ENCODE measurements around the gene EDN1. TPM values are rescaled to one million over a fixed set of nuclear protein-coding genes. Genes with fewer than 3 reads are reported as not detected.

EDN1 gene
- total RNA-seq, 3 donors from 2014 or later (not counting 1 experiment from before 2014, with no cell fraction given), result 0.63 to 1.5 (median 0.71) TPM

DNA sequence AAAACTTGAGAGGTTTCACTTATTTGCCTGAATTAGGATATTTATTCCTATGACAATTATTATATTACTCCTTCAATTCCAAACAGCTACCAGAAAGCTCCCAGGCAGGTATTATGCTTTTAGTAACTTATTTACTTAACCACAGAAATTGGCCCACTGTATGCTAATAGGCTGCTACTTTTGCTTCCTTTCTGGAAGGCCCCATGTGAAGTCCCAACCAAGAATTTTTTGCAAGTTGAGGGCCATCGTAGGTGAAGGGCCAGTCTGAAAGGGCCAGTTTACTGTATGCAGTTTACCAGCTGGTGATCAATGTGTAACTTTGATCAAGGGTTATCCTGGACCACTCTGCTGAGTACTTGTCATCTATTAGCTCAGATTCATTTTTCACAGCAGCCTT is 45.0 kb downstream of the EDN1 start:
- Mint-ChIP-seq H3K27me3 (ENCODE audit: low read depth in 2 of 2) (peaks cover 6 to 7% of the 10 kb centered on the region in 2 donors), H3K4me1 (peaks cover 0 to 9% of the 10 kb centered on the region in 2 donors), H3K4me3 (no peak overlapping the region), H3K36me3 (no peaks in the 10 kb centered on the region), H3K9me3 (no peaks in the 10 kb centered on the region), H3K27ac (no peak overlapping the region)
- TF ChIP-seq, protein P1, sequence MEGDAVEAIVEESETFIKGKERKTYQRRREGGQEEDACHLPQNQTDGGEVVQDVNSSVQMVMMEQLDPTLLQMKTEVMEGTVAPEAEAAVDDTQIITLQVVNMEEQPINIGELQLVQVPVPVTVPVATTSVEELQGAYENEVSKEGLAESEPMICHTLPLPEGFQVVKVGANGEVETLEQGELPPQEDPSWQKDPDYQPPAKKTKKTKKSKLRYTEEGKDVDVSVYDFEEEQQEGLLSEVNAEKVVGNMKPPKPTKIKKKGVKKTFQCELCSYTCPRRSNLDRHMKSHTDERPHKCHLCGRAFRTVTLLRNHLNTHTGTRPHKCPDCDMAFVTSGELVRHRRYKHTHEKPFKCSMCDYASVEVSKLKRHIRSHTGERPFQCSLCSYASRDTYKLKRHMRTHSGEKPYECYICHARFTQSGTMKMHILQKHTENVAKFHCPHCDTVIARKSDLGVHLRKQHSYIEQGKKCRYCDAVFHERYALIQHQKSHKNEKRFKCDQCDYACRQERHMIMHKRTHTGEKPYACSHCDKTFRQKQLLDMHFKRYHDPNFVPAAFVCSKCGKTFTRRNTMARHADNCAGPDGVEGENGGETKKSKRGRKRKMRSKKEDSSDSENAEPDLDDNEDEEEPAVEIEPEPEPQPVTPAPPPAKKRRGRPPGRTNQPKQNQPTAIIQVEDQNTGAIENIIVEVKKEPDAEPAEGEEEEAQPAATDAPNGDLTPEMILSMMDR (IDR thresholded peaks at IDR 0.05), result no peak
- no peak for DNase-seq
- Histone ChIP-seq H3K9me3 (ENCODE audit: control insufficient read depth, insufficient read depth, low read length) (no peaks in the 10 kb centered on the region), H3K36me3 (ENCODE audit: control insufficient read depth, insufficient read depth, low read length) (no peaks in the 10 kb centered on the region), H3K27me3 (ENCODE audit: control insufficient read depth, insufficient read depth, low read length) (no peaks in the 10 kb centered on the region), H3K4me3 (ENCODE audit: low read length) (no peak overlapping the region), H3K27ac (ENCODE audit: low read length) (no peak overlapping the region), H3K4me1 (ENCODE audit: control insufficient read depth, insufficient read depth, low read length) (no peaks in the 10 kb centered on the region)
- no peak for ATAC-seq
- intact Hi-C loops (cut with micrococcal nuclease), result no loop called here
- WGBS (ENCODE audit: insufficient coverage), result 72% methylated on average over 1 of the region's 1 CpG

- DNase-seq (no peak), ATAC-seq (no peak)
- no peaks in the 10 kb centered on the region for H3K27me3 ChIP-seq (ENCODE audit: control insufficient read depth, insufficient read depth, low read length)
Measured at GRCh38 chr6:12335717-12336116, 45.6 kb downstream of the EDN1 start.

DNA sequence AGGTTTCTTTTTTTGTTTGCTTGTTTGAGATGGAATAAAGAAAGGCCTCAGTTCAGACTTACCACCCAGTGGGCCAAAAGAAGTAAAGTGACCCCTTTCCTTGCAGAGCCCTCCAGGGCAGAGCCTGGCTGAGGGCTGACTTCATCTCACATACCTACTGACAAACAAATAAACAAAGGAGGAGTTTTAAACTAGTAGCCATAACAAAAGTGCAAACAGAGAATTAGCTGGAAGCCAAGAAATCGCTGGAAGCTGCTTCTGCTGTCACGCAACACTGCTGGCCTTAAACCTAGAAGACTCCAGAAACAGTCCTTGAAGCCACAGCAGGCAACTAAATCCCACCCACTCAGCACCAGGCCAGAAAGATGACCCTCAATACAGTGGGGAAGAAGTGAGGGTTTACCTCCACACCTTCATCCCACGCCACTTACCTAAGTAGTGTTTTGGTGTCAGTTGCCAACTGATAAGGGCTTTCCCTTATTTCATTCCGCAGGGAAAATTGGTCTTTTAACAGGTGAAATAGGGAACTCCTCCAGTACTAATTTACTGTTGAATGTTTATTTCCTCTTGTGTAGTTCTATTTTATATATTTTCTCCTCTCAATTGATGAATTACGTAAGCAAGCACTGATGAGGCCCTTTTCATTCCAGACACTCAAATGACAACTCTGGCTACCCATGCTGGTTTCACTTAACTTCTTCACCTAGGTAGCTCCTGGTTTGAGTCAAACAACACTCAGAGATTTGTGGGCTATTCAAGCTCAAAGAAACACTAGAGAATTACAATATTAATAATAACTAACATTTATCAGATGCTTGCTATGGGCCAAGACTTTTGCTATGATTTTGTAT is 46.2 kb downstream of the EDN1 start:
- peaks cover 6 to 7% of the 10 kb centered on the region in 2 donors for H3K27me3 Mint-ChIP-seq (ENCODE audit: low read depth in 2 of 2)
- 86% methylated on average over 4 of the region's 5 CpGs for WGBS (ENCODE audit: insufficient coverage)
- Histone ChIP-seq H3K9me3 (ENCODE audit: control insufficient read depth, insufficient read depth, low read length) (no peaks in the 10 kb centered on the region), H3K4me1 (ENCODE audit: control insufficient read depth, insufficient read depth, low read length) (no peaks in the 10 kb centered on the region), H3K27ac (ENCODE audit: low read length) (no peak overlapping the region), H3K4me3 (ENCODE audit: low read length) (no peak overlapping the region), H3K27me3 (ENCODE audit: control insufficient read depth, insufficient read depth, low read length) (no peaks in the 10 kb centered on the region), H3K36me3 (ENCODE audit: control insufficient read depth, insufficient read depth, low read length) (no peaks in the 10 kb centered on the region)
- ATAC-seq (no peak), DNase-seq (no peak)
- intact Hi-C loops (cut with micrococcal nuclease), result no loop called here
- no peaks in the 10 kb centered on the region for H3K36me3 Mint-ChIP-seq
- H3K9me3 Mint-ChIP-seq, result no peaks in the 10 kb centered on the region
- H3K4me1 Mint-ChIP-seq, result no peaks in the 10 kb centered on the region
- H3K4me3 Mint-ChIP-seq, result no peak overlapping the region
- TF ChIP-seq, protein P1 (IDR thresholded peaks at IDR 0.05), result no peak
- no peak overlapping the region for H3K27ac Mint-ChIP-seq

More at GRCh38 chr6:12335717-12336116, 45.6 kb downstream of the EDN1 start:
- Mint-ChIP-seq H3K9me3 (no peaks in the 10 kb centered on the region), H3K27me3 (ENCODE audit: low read depth in 2 of 2) (peaks cover 6 to 7% of the 10 kb centered on the region in 2 donors), H3K36me3 (no peaks in the 10 kb centered on the region), H3K27ac (no peak overlapping the region), H3K4me1 (peaks cover 0 to 4% of the 10 kb centered on the region in 2 donors), H3K4me3 (no peak overlapping the region)
- no peaks in the 10 kb centered on the region for H3K9me3 ChIP-seq (ENCODE audit: control insufficient read depth, insufficient read depth, low read length)
- no peak overlapping the region for H3K4me3 ChIP-seq (ENCODE audit: low read length)
- no peaks in the 10 kb centered on the region for H3K4me1 ChIP-seq (ENCODE audit: control insufficient read depth, insufficient read depth, low read length)
- TF ChIP-seq, protein P1 (IDR thresholded peaks at IDR 0.05), result no peak
- no peak overlapping the region for H3K27ac ChIP-seq (ENCODE audit: low read length)
- WGBS (ENCODE audit: insufficient coverage), result 74% methylated on average over 1 of the region's 1 CpG
- H3K36me3 ChIP-seq (ENCODE audit: control insufficient read depth, insufficient read depth, low read length), result no peaks in the 10 kb centered on the region
- intact Hi-C loops (cut with micrococcal nuclease), result no loop called here

Data from natural killer cell (primary cell).